Caco-2 (cell line): Measurements from ENCODE around the gene NFIA. TPM values are rescaled to one million over a fixed set of nuclear protein-coding genes. Genes with fewer than 3 reads are reported as not detected.
A peak's percentile ranks its signal among the peaks of the same experiment; 100 is the strongest.

Experiments used
- BruUV-seq: library from RNA; stranded (reverse); fragments of 400-500 nt; replicated peaks from 2 replicates; lab custom pipeline; 2021; lab: Mats Ljungman, UMichigan
- CTCF ChIA-PET: fragments of 300-600 bp; sonication (Branson Sonifier 250); formaldehyde crosslinking; loops from one replicate; lab custom pipeline; 2022; ENCODE audit warnings: antibody characterized with exemption; lab: Charles Lee
- POLR2A ChIA-PET: fragments of 300-600 bp; sonication (Branson Sonifier 250); formaldehyde crosslinking; loops from one replicate; lab custom pipeline; 2022; ENCODE audit warnings: antibody characterized with exemption; lab: Charles Lee
- DNase-seq, 2 experiments: peaks; one replicate each; pipeline versions ENCODE4 v3.0.0 to v3.0.0-alpha.2; 2020 to 2022
- H3K27me3 ChIP-seq: replicated peaks from 2 replicates; pipeline ENCODE4 v1.6.0; 2011; ENCODE audit warnings: low read length; ENCODE audit not compliant: control insufficient read depth, insufficient read depth
- H3K36me3 ChIP-seq: 2 replicates; pipeline ENCODE4 v1.5.1; 2011; ENCODE audit warnings: low read length; ENCODE audit not compliant: control insufficient read depth, insufficient read depth
- H3K4me1 ChIP-seq: fragments of 250-450 bp; sonication (Bioruptor Pico); 2 replicates; pipeline ENCODE4 v1.5.1; 2020; ENCODE audit warnings: mild to moderate bottlenecking
- H3K4me3 ChIP-seq: 2 replicates; pipeline ENCODE4 v1.5.1; 2011; ENCODE audit warnings: low read depth, mild to moderate bottlenecking, control low read depth, low read length
- H3K9me3 ChIP-seq: fragments of 250-450 bp; sonication (Bioruptor Pico); 2 replicates; pipeline ENCODE4 v1.5.1; 2020; ENCODE audit warnings: mild to moderate bottlenecking, moderate library complexity
- H3K27ac Mint-ChIP-seq: one replicate; pipeline ENCODE4 v1.8.0; 2022; ENCODE audit warnings: mixed read lengths; ENCODE audit not compliant: unreplicated experiment
- H3K27me3 Mint-ChIP-seq: one replicate; pipeline ENCODE4 v1.8.0; 2022; ENCODE audit warnings: mixed read lengths; ENCODE audit not compliant: insufficient read depth, unreplicated experiment
- H3K36me3 Mint-ChIP-seq: one replicate; pipeline ENCODE4 v1.8.0; 2022; ENCODE audit warnings: mild to moderate bottlenecking, mixed read lengths; ENCODE audit not compliant: insufficient read depth, unreplicated experiment
- H3K4me1 Mint-ChIP-seq: one replicate; pipeline ENCODE4 v1.8.0; 2022; ENCODE audit warnings: low read depth, mixed read lengths; ENCODE audit not compliant: unreplicated experiment
- H3K4me3 Mint-ChIP-seq: one replicate; pipeline ENCODE4 v1.8.0; 2022; ENCODE audit warnings: mild to moderate bottlenecking, moderate library complexity, mixed read lengths; ENCODE audit not compliant: unreplicated experiment
- H3K9me3 Mint-ChIP-seq: one replicate; pipeline ENCODE4 v1.8.0; 2022; ENCODE audit warnings: mixed read lengths; ENCODE audit not compliant: unreplicated experiment
- intact Hi-C: fragments of 100-400 bp; cut with micrococcal nuclease; formaldehyde crosslinking; loops from one replicate; pipeline ENCODE4 v1.10.0; 2022; ENCODE audit not compliant: unreplicated experiment
- total RNA-seq: library from RNA; stranded (reverse); gene quantifications from 2 replicates; pipeline ENCODE4 v1.2.3, GENCODE V29; 2022
- TF ChIP-seq, protein P1 (sequence below), 2 experiments: fragments of 200-600 bp in 1 of 2; IDR thresholded peaks; 1 replicate in 1 of 2; 2 replicates in 1 of 2; pipeline versions ENCODE4 v1.5.1 to v1.8.0; 2011 to 2022; ENCODE audit warnings: antibody characterized with exemption in 1 of 2, control low read depth in 1 of 2, inconsistent platforms in 1 of 2, low read depth in 1 of 2, low read length in 1 of 2, mild to moderate bottlenecking in 1 of 2, moderate library complexity in 1 of 2; ENCODE audit not compliant: insufficient read depth in 1 of 2, severe bottlenecking in 1 of 2, unreplicated experiment in 1 of 2

NFIA gene
- total RNA-seq, 1 experiment from 2014 or later, result 1.4 TPM

DNA sequence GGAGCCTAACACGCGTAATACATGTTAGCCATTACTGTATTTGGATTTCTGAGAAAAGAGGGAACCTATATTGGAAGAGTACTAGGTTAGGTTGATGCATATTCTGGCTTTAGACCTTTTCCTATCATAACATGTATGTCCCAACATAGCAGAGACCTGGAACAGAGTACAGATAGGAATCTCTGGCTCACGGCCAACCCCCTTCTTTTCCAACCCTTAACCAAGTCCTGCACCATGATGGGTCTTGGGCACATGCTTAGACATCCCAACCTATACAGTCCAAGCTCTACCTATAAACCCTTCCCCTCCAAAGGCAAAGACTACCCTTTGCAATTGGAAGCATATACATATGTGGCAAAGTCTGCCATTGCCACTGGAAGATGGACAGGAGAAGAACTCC lies 414.7 kb downstream of the NFIA start:
- CTCF ChIA-PET, result no interaction called here
- peaks cover 13% of the 10 kb centered on the region for H3K4me1 Mint-ChIP-seq

DNA sequence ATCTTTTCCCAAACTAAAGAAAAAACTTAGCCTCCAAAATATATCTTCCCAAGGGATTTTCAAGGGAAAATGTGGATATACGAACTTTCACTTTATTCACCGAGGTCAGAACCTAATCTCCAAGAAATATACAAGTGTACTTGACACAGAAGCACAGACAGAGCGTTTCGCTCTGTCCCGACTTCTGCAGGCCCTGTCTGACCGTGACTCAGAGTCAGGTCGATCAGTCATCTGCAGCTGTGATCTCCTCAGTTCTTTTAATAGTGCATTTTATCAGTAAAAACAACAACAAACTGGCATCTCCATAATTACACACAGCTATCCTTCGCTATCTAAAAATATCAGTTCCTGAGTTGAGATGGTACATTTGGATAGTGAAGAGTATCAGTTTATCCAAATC lies 416.0 kb downstream of the NFIA start:
- BruUV-seq, result no TSS peak
- Mint-ChIP-seq H3K4me1 (peaks cover 13% of the 10 kb centered on the region), H3K36me3 (peaks cover 9% of the 10 kb centered on the region), H3K4me3 (no peak overlapping the region), H3K9me3 (no peaks in the 10 kb centered on the region), H3K27ac (no peak overlapping the region), H3K27me3 (no peaks in the 10 kb centered on the region)
- CTCF ChIA-PET, result no interaction called here
- intact Hi-C loops, result no loop called here
- Histone ChIP-seq H3K9me3 (no peaks in the 10 kb centered on the region), H3K4me3 (no peak overlapping the region), H3K27me3 (no peaks in the 10 kb centered on the region), H3K36me3 (no peaks in the 10 kb centered on the region), H3K4me1 (peaks cover 17% of the 10 kb centered on the region)
- TF ChIP-seq, protein P1, sequence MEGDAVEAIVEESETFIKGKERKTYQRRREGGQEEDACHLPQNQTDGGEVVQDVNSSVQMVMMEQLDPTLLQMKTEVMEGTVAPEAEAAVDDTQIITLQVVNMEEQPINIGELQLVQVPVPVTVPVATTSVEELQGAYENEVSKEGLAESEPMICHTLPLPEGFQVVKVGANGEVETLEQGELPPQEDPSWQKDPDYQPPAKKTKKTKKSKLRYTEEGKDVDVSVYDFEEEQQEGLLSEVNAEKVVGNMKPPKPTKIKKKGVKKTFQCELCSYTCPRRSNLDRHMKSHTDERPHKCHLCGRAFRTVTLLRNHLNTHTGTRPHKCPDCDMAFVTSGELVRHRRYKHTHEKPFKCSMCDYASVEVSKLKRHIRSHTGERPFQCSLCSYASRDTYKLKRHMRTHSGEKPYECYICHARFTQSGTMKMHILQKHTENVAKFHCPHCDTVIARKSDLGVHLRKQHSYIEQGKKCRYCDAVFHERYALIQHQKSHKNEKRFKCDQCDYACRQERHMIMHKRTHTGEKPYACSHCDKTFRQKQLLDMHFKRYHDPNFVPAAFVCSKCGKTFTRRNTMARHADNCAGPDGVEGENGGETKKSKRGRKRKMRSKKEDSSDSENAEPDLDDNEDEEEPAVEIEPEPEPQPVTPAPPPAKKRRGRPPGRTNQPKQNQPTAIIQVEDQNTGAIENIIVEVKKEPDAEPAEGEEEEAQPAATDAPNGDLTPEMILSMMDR (IDR thresholded peaks at IDR 0.05; ENCODE audit: insufficient read depth in 1 of 2, low read depth in 1 of 2, low read length in 1 of 2, severe bottlenecking in 1 of 2, unreplicated experiment in 1 of 2), result no peak
- POLR2A ChIA-PET, result no interaction called here
- no peak for DNase-seq

More for the DNA sequence above, 414.7 kb downstream of the NFIA start:
- DNase-seq, result no peak
- Histone ChIP-seq H3K4me1 (peaks cover 17% of the 10 kb centered on the region), H3K4me3 (no peak overlapping the region), H3K27me3 (no peaks in the 10 kb centered on the region), H3K9me3 (no peaks in the 10 kb centered on the region), H3K36me3 (no peaks in the 10 kb centered on the region)
- peak overlapping the region; percentile 61 for H3K27ac Mint-ChIP-seq
- POLR2A ChIA-PET, result no interaction called here
- no peak overlapping the region for H3K4me3 Mint-ChIP-seq
- TF ChIP-seq, protein P1 (IDR thresholded peaks at IDR 0.05; ENCODE audit: insufficient read depth in 1 of 2, low read depth in 1 of 2, low read length in 1 of 2, severe bottlenecking in 1 of 2, unreplicated experiment in 1 of 2), result no peak
- no TSS peak for BruUV-seq
- H3K27me3 Mint-ChIP-seq, result no peaks in the 10 kb centered on the region
- no peaks in the 10 kb centered on the region for H3K9me3 Mint-ChIP-seq
- intact Hi-C loops, result no loop called here
- H3K36me3 Mint-ChIP-seq, result peaks cover 9% of the 10 kb centered on the region

DNA sequence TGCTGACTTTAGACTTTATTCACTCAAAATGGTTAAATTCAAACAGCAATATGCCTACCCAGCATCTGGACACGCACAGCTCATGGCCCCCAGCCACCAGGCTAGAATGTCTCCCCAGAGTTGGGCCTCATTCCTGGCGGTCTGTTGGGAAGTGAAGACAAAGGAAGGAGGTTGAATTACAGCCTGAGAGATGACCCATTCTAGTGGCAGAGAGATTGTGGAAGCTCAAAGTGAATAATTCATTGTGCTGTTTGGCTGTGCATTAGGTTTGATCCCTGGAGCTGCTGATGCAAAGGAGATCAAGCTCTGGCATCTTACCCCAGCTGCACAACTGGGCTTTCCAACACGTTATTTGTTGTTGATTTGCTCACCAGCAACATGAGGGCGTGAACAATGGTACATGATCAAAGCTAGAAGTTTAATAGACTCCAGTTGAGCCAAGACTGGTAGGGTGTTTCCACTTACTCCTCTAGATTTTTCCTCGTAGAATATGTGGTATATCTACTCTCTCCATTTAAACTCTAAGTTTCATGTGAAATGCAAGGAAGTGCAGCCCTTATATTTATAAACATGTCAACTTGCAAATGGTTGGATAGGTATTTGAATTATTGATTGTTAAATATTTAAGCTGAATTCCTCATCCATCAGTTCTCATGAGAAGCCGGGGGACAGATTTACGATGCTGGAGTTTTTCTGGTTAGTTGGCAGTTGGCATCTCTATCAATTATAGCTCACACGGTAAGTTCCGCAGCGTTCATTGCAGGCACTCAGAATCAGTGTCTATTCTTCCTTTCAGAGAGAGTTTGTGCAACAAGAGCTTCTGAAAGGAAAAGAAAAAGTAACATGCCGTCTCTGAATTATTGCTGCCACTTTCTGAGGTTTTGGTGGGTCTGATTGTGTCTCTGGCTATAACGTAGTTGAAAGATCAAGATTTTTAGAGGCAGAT lies 419.9 kb downstream of the NFIA start:
- intact Hi-C loops, result no loop called here
- H3K27ac Mint-ChIP-seq, result no peak overlapping the region
- ChIA-PET CTCF (no interaction called here), POLR2A (no interaction called here)
- peaks cover 2% of the 10 kb centered on the region for H3K4me1 ChIP-seq
- TF ChIP-seq, protein P1 (IDR thresholded peaks at IDR 0.05; ENCODE audit: insufficient read depth in 1 of 2, low read depth in 1 of 2, low read length in 1 of 2, severe bottlenecking in 1 of 2, unreplicated experiment in 1 of 2), result no peak
- no peaks in the 10 kb centered on the region for H3K4me1 Mint-ChIP-seq
- DNase-seq, result no peak
- no TSS peak for BruUV-seq
- H3K9me3 Mint-ChIP-seq, result no peaks in the 10 kb centered on the region
- H3K36me3 Mint-ChIP-seq, result peaks cover under 1% of the 10 kb centered on the region
- H3K9me3 ChIP-seq, result no peaks in the 10 kb centered on the region
- H3K4me3 Mint-ChIP-seq, result no peak overlapping the region
- no peaks in the 10 kb centered on the region for H3K36me3 ChIP-seq
- no peaks in the 10 kb centered on the region for H3K27me3 Mint-ChIP-seq
- H3K27me3 ChIP-seq, result no peaks in the 10 kb centered on the region
- no peak overlapping the region for H3K4me3 ChIP-seq
